Esophagus muscularis mucosa (tissue), 4 donors: ENCODE data around the gene MANSC4. TPM values are rescaled to one million over a fixed set of nuclear protein-coding genes. Genes with fewer than 3 reads are reported as not detected.
"Not testable (repeated sequence)": the region's sequence is repeated elsewhere in the genome, so short reads cannot be mapped to it uniquely, and the experiment has no call there.

ENCODE experiments used
- DNase-seq: peaks from one replicate; pipeline ENCODE4 v3.0.0-alpha.2; 2017; ENCODE audit errors: extremely low spot score
- H3K27ac ChIP-seq, 4 donors: fragments of 200-600 bp; sonication (generic); replicated peaks in 1 of 4; 1 replicate in 3 of 4; 2 replicates in 1 of 4; pipeline ENCODE4 v1.5.1; 2016 to 2019; ENCODE audit warnings: mild to moderate bottlenecking in 1 of 4
- H3K27me3 ChIP-seq, 4 donors: fragments of 200-600 bp; sonication (generic); one replicate each; pipeline versions ENCODE4 v1.5.1 to v1.6.0; 2016 to 2019
- H3K36me3 ChIP-seq, 4 donors: fragments of 200-600 bp; sonication (generic); one replicate each; pipeline ENCODE4 v1.5.1; 2016 to 2019
- H3K4me1 ChIP-seq, 4 donors: fragments of 200-600 bp; sonication (generic); one replicate each; pipeline ENCODE4 v1.5.1; 2016 to 2019
- H3K4me3 ChIP-seq, 4 donors: fragments of 200-600 bp; sonication (generic); 1 replicate in 2 of 4; 2 replicates in 2 of 4; pipeline ENCODE4 v1.5.1; 2016 to 2019; ENCODE audit warnings: mild to moderate bottlenecking in 4 of 4, moderate library complexity in 1 of 4
- H3K9me3 ChIP-seq, 4 donors: fragments of 200-600 bp; sonication (generic); 1 replicate in 3 of 4; 2 replicates in 1 of 4; pipeline ENCODE4 v1.5.1; 2016 to 2019
- CTCF ChIP-seq, 3 experiments: fragments of 200-600 bp in 2 of 3; fragments of 450-650 bp in 1 of 3; sonication (generic) in 2 of 3; IDR thresholded peaks; one replicate each; pipeline ENCODE4 v1.5.1; 2017 to 2019; ENCODE audit warnings: antibody characterized with exemption in 3 of 3, mild to moderate bottlenecking in 2 of 3, moderate library complexity in 1 of 3
- EP300 ChIP-seq: sonication (generic); formaldehyde crosslinking; IDR thresholded peaks from one replicate; pipeline ENCODE4 v1.6.1; 2017; ENCODE audit warnings: antibody characterized with exemption
- POLR2A ChIP-seq: fragments of 450-650 bp; IDR thresholded peaks from one replicate; pipeline ENCODE4 v1.6.1; 2017; ENCODE audit warnings: antibody characterized with exemption, moderate library complexity, mild to moderate bottlenecking, low read depth
- POLR2AphosphoS5 ChIP-seq, 2 donors: sonication (generic); formaldehyde crosslinking; IDR thresholded peaks; one replicate each; pipeline ENCODE4 v1.6.1; 2017; ENCODE audit warnings: antibody characterized with exemption in 2 of 2
- WGBS: methylation state at CpG from one replicate; pipeline ENCODE4 v1.1.5; 2018; 5-methylcytosine and 5-hydroxymethylcytosine counted together
- intact Hi-C: fragments of 100-400 bp; cut with DNase I; formaldehyde crosslinking; loops from one replicate; pipeline ENCODE4 v1.15.1; 2023
- total RNA-seq, 4 donors: library from RNA; depleted of rRNA; stranded (reverse); fragments of >200 nt; gene quantifications; one replicate each; pipeline versions ENCODE4 v1.1.0 to v1.2.1, GENCODE V29; 2016

Gene MANSC4
- total RNA-seq, 4 donors from 2014 or later: 0.39 TPM; not detected in 3

DNA sequence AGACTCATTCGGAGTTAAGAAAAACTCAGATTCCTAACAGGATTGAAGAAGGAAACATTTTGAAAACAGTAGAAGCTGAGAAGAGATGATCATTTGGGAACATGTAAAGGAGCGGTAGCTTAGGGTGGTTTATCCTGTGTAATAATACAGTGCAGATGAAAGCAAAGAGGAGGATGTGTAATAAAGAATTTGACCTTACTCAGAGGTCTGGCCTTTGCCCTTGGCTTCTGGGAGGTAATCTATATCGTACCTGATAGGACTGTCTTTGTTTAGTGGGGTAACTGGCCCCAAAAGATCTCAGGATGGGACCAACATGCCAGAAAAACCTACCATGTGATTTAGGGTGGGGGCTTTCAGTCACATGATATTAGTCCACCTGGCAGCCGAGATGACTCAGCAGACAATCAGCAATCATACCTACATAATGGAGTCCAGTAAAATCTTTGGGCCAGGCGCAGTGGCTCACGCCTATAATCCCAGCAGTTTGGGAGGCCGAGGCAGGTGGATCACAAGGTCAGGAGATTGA lies 23.3 kb downstream of the MANSC4 start:
- no peaks in the 10 kb centered on the region for H3K9me3 ChIP-seq
- 95% methylated on average over 7 of the region's 7 CpGs for WGBS
- peaks cover 0 to 2% (median 0%) of the 10 kb centered on the region in 4 donors for H3K4me1 ChIP-seq
- no peak for DNase-seq
- H3K27ac ChIP-seq: no peak overlapping the region
- H3K4me3 ChIP-seq: no peak overlapping the region
- intact Hi-C loops: no loop called here
- TF ChIP-seq POLR2A (no peak), CTCF (IDR thresholded peaks at IDR 0.05) (no peak), EP300 (no peak), POLR2AphosphoS5 (IDR thresholded peaks at IDR 0.05) (no peak)
- H3K27me3 ChIP-seq: no peaks in the 10 kb centered on the region
- H3K36me3 ChIP-seq: peaks cover 9 to 29% (median 14%) of the 10 kb centered on the region in 4 donors

GRCh38 chr12:27754795-27755194 lies 25.2 kb downstream of the MANSC4 start:
- Histone ChIP-seq H3K4me3 (no peak overlapping the region), H3K27me3 (no peaks in the 10 kb centered on the region), H3K4me1 (peaks cover 0 to 9% (median 0%) of the 10 kb centered on the region in 4 donors), H3K9me3 (no peaks in the 10 kb centered on the region), H3K27ac (no peak overlapping the region), H3K36me3 (peaks cover 9 to 29% (median 18%) of the 10 kb centered on the region in 4 donors)
- intact Hi-C loops: no loop called here
- DNase-seq: no peak
- TF ChIP-seq POLR2AphosphoS5 (IDR thresholded peaks at IDR 0.05) (no peak), CTCF (IDR thresholded peaks at IDR 0.05) (no peak), EP300 (no peak), POLR2A (no peak)
- 97% methylated on average over 3 of the region's 3 CpGs for WGBS

- no peak for DNase-seq
- no peak overlapping the region for H3K4me3 ChIP-seq
- H3K9me3 ChIP-seq: no peaks in the 10 kb centered on the region
- no peak for TF ChIP-seq CTCF (IDR thresholded peaks at IDR 0.05)
- no peak for TF ChIP-seq POLR2A
- no peak for TF ChIP-seq EP300
- no peak for TF ChIP-seq POLR2AphosphoS5 (IDR thresholded peaks at IDR 0.05)
- intact Hi-C loops: no loop called here
- H3K27me3 ChIP-seq: no peaks in the 10 kb centered on the region
- peaks cover 9 to 20% (median 15%) of the 10 kb centered on the region in 4 donors for H3K36me3 ChIP-seq
- H3K27ac ChIP-seq: no peak overlapping the region
- peaks cover 4 to 32% (median 23%) of the 10 kb centered on the region in 4 donors for H3K4me1 ChIP-seq
- WGBS: 87% methylated on average over 14 of the region's 15 CpGs
Observed at GRCh38 chr12:27751386-27752047, 28.5 kb downstream of the MANSC4 start.

GRCh38 chr12:27747111-27747820 lies 32.8 kb downstream of the MANSC4 start:
- peaks cover 4 to 32% (median 25%) of the 10 kb centered on the region in 4 donors for H3K4me1 ChIP-seq
- H3K27me3 ChIP-seq: no peaks in the 10 kb centered on the region
- intact Hi-C loops: no loop called here
- H3K27ac ChIP-seq: peak overlapping the region; percentile 70 to 84 (median 80)
- no peaks in the 10 kb centered on the region for H3K9me3 ChIP-seq
- 87% methylated on average over 3 of the region's 3 CpGs for WGBS
- no peak for DNase-seq
- H3K36me3 ChIP-seq: peaks cover 5 to 29% (median 21%) of the 10 kb centered on the region in 4 donors
- no peak for TF ChIP-seq CTCF (IDR thresholded peaks at IDR 0.05)
- no peak for TF ChIP-seq EP300
- TF ChIP-seq POLR2A: no peak
- TF ChIP-seq POLR2AphosphoS5 (IDR thresholded peaks at IDR 0.05): no peak
- H3K4me3 ChIP-seq: no peak overlapping the region

DNA sequence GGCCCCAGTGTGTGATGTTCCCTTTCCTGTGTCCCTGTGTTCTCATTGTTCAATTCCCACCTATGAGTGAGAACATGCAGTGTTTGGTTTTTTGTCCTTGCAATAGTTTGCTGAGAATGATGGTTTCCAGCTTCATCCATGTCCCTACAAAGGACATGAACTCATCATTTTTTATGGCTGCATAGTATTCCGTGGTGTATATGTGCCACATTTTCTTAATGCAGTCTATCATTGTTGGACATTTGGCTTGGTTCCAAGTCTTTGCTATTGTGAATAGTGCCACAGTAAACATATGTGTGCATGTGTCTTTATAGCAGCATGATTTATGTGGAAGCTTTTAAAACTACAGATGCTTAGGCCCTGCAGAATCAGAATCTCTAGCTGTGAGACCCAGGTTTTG lies 34.3 kb downstream of the MANSC4 start:
- intact Hi-C loops, H3K9me3 ChIP-seq, H3K27ac ChIP-seq, DNase-seq, H3K4me3 ChIP-seq, H3K27me3 ChIP-seq: not testable (repeated sequence)
- WGBS: 92% methylated on average over 1 of the region's 1 CpG
- H3K36me3 ChIP-seq: peaks cover 5 to 37% (median 18%) of the 10 kb centered on the region in 4 donors
- H3K4me1 ChIP-seq: peaks cover 4 to 27% (median 23%) of the 10 kb centered on the region in 4 donors
